Upper lobe of left lung (tissue), 6 donors: ENCODE results near the gene ALKBH8. TPM values are rescaled to one million over a fixed set of nuclear protein-coding genes. Genes with fewer than 3 reads are reported as not detected.

Source experiments
- ATAC-seq, 2 donors: fragments of 200-7000 bp; cut with Tn5 transposase; one replicate each; pipeline ENCODE4 v1.9.1; 2022; ENCODE audit warnings: mild to moderate bottlenecking in 2 of 2, moderate library complexity in 2 of 2; ENCODE audit not compliant: low FRiP score in 2 of 2
- DNase-seq, 2 donors: peaks; one replicate each; pipeline ENCODE4 v3.0.0-alpha.2; 2019 to 2020
- H3K27ac ChIP-seq, 4 donors: fragments of 200-600 bp; sonication (generic); one replicate each; pipeline ENCODE4 v1.5.1; 2016 to 2019
- H3K27me3 ChIP-seq, 4 donors: fragments of 200-600 bp; sonication (generic); one replicate each; pipeline ENCODE4 v1.5.1; 2017 to 2019
- H3K36me3 ChIP-seq, 4 donors: fragments of 200-600 bp; sonication (generic); one replicate each; pipeline ENCODE4 v1.5.1; 2016 to 2019
- H3K4me1 ChIP-seq, 4 donors: fragments of 200-600 bp; sonication (generic); one replicate each; pipeline ENCODE4 v1.5.1; 2018 to 2019
- H3K4me3 ChIP-seq, 4 donors: fragments of 200-600 bp; sonication (generic); one replicate each; pipeline ENCODE4 v1.5.1; 2017 to 2019; ENCODE audit warnings: mild to moderate bottlenecking in 2 of 4, moderate library complexity in 1 of 4
- H3K9me3 ChIP-seq, 4 donors: fragments of 200-600 bp; sonication (generic); one replicate each; pipeline ENCODE4 v1.5.1; 2018 to 2019
- EP300 ChIP-seq, 4 donors: sonication (generic); formaldehyde crosslinking; IDR thresholded peaks; one replicate each; pipeline ENCODE4 v1.5.1; 2017; ENCODE audit warnings: antibody characterized with exemption in 4 of 4, control low read depth in 2 of 4
- POLR2A ChIP-seq, 4 donors: fragments of 450-650 bp; IDR thresholded peaks; one replicate each; pipeline ENCODE4 v1.5.1; 2016 to 2017; ENCODE audit warnings: antibody characterized with exemption in 4 of 4, mild to moderate bottlenecking in 2 of 4
- POLR2AphosphoS5 ChIP-seq, 2 donors: sonication (generic); formaldehyde crosslinking; IDR thresholded peaks; one replicate each; pipeline ENCODE4 v1.5.1; 2017; ENCODE audit warnings: antibody characterized with exemption in 2 of 2
- WGBS, 2 donors: methylation state at CpG; one replicate each; pipeline ENCODE4 v1.1.5; 2017 to 2018; 5-methylcytosine and 5-hydroxymethylcytosine counted together
- total RNA-seq, 6 donors: library from RNA; depleted of rRNA in 4 of 6; stranded (reverse); fragments of >200 nt in 4 of 6; gene quantifications; one replicate each; pipeline versions ENCODE4 v1.1.0 to v1.2.1, GENCODE V29; 2016 to 2021
- TF ChIP-seq, protein P1 (sequence below), 6 experiments: fragments of 450-650 bp in 4 of 6; fragments of 200-600 bp in 2 of 6; sonication (generic) in 2 of 6; IDR thresholded peaks; one replicate each; pipeline ENCODE4 v1.5.1; 2016 to 2019; ENCODE audit warnings: antibody characterized with exemption in 6 of 6
- donor health status: DM: no; HTN: no; CAD: no; lungs with moderate emphysema.
- donor health status: DM: no; HTN: yes; CAD: no; lungs with severe emphysema.

Gene ALKBH8
- total RNA-seq, 6 donors from 2014 or later: 2.1 to 10.9 (median 6.5) TPM

- TF ChIP-seq POLR2A (IDR thresholded peaks at IDR 0.05) (peak in 1 of 4 donors; percentile 58), EP300 (IDR thresholded peaks at IDR 0.05) (peak in 1 of 4 donors; percentile 10), POLR2AphosphoS5 (IDR thresholded peaks at IDR 0.05) (peak in 1 of 2 donors; percentile 77)
- TF ChIP-seq, protein P1, sequence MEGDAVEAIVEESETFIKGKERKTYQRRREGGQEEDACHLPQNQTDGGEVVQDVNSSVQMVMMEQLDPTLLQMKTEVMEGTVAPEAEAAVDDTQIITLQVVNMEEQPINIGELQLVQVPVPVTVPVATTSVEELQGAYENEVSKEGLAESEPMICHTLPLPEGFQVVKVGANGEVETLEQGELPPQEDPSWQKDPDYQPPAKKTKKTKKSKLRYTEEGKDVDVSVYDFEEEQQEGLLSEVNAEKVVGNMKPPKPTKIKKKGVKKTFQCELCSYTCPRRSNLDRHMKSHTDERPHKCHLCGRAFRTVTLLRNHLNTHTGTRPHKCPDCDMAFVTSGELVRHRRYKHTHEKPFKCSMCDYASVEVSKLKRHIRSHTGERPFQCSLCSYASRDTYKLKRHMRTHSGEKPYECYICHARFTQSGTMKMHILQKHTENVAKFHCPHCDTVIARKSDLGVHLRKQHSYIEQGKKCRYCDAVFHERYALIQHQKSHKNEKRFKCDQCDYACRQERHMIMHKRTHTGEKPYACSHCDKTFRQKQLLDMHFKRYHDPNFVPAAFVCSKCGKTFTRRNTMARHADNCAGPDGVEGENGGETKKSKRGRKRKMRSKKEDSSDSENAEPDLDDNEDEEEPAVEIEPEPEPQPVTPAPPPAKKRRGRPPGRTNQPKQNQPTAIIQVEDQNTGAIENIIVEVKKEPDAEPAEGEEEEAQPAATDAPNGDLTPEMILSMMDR (IDR thresholded peaks at IDR 0.05): peak in 2 of 6 experiments; percentile 4 to 13
- 1 to 2% methylated on average over 28 to 30 of the region's 30 CpGs for WGBS, 2 donors
- ATAC-seq (peak; percentile 98 to 100), DNase-seq (peak; percentile 40 to 91)
- H3K4me3 ChIP-seq: peak within 1 kb of the TSS; percentile 71 to 91 (median 80)
- H3K9me3 ChIP-seq: no peaks in the 10 kb centered on the region
- H3K4me1 ChIP-seq: peaks cover 9 to 18% (median 14%) of the 10 kb centered on the region in 4 donors
- no peaks in the 10 kb centered on the region for H3K27me3 ChIP-seq
- H3K27ac ChIP-seq: peak within 1 kb of the TSS; percentile 64 to 88 (median 72)
- H3K36me3 ChIP-seq: peaks cover 12 to 23% (median 16%) of the 10 kb centered on the region in 4 donors
These were observed 107.8 kb downstream of the ALKBH8 start, which contains the start of gene CWF19L2 for GRCh38 chr11:107457558-107458271. TSS of gene CWF19L2 (minus strand) at chr11:107457825. CDS start at chr11:107457816, 9 bp downstream.

DNA sequence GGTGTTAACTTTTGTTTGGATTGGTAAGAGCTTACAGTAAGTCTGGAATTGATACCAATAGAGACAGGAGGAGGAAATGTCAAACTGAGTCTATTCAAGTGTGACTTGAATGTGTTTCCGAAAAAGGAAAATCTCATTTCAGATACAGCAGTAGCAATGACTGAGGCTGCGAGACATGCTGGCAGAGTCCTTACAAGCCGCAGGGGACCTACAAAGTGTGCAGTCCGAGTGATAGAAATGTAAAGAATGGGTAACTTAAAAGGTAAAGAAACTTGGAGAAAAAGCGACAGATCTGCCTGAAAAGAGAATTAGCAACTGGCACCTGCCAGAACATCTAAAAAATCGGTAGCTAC lies 108.4 kb downstream of the ALKBH8 start:
- peak in 1 of 2 donors; percentile 16 for ATAC-seq
- Histone ChIP-seq H3K27ac (peak overlapping the region; percentile 64 to 88 (median 72)), H3K4me1 (peaks cover 9 to 18% (median 14%) of the 10 kb centered on the region in 4 donors), H3K9me3 (no peaks in the 10 kb centered on the region), H3K4me3 (peak overlapping the region; percentile 71 to 91 (median 80)), H3K36me3 (peaks cover 12 to 28% (median 17%) of the 10 kb centered on the region in 4 donors), H3K27me3 (no peaks in the 10 kb centered on the region)
- 1% methylated on average over 5 to 6 of the region's 6 CpGs for WGBS, 2 donors
- DNase-seq: no peak
- TF ChIP-seq, protein P1 (IDR thresholded peaks at IDR 0.05): no peak
- TF ChIP-seq POLR2AphosphoS5 (IDR thresholded peaks at IDR 0.05) (no peak), EP300 (IDR thresholded peaks at IDR 0.05) (no peak), POLR2A (IDR thresholded peaks at IDR 0.05) (no peak)

DNA sequence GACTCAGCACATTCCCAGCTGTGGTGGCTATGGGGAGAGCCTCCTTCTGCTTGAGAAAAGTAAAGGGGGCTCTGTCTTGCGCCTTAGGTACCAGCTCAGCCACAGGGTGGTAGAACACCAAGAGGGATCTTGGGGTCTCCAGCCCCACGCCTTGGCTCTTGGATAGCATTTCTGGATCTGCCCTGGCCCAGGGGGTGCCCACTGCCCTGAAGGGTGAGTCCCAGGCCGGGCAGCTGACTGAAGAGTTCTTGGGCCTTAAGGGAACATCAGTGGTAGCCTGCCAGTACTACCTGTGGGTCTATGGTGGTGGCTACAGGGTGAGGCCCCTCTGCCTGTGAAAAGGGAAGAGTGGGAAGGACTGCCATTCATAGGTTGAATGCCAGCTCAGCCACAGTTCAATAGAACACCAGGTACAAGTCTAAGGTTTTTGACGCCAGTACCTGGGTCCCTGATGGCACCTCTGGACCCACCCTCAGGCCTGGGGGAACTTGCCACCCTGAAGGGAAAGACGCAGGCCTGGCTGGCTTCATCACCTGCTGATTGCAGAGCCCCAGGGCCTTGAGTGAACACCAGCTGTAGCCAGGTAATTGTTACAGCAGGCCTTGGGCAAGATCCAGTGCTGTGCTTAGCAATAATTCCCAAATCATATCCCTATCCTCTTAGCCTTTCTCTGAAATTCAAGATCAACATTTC lies 111.8 kb downstream of the ALKBH8 start:
- H3K4me3 ChIP-seq: no peak overlapping the region
- H3K9me3 ChIP-seq: no peaks in the 10 kb centered on the region
- H3K36me3 ChIP-seq: peaks cover 12 to 39% (median 20%) of the 10 kb centered on the region in 4 donors
- WGBS, 2 donors: 96 to 100% methylated on average over 1 to 4 of the region's 5 CpGs
- TF ChIP-seq, protein P1 (IDR thresholded peaks at IDR 0.05): no peak
- TF ChIP-seq POLR2AphosphoS5 (IDR thresholded peaks at IDR 0.05) (no peak), POLR2A (IDR thresholded peaks at IDR 0.05) (no peak)
- no peaks in the 10 kb centered on the region for H3K27me3 ChIP-seq
- H3K27ac ChIP-seq: no peak overlapping the region
- DNase-seq (peak in 1 of 2 donors; percentile 4), ATAC-seq (no peak)
- H3K4me1 ChIP-seq: peaks cover 9 to 18% (median 14%) of the 10 kb centered on the region in 4 donors

Other genes with a start within 250 kb of the ALKBH8 start
- 10 to 100 TPM; 12.8 to 37.7 (median 21.7) TPM for gene CWF19L2, start 107.9 kb downstream of the ALKBH8 start, total RNA-seq
- gene ELMOD1, start 25.4 kb upstream of the ALKBH8 start, total RNA-seq: 1 to 10 TPM in 2 of 6 donors, under 1 TPM in 2, not detected in 2; 0.15 to 2.3 (median 0.81) TPM
- gene SLN, start 146.3 kb upstream of the ALKBH8 start, total RNA-seq: 1 to 10 TPM in 1 of 6 donors, under 1 TPM in 1, not detected in 4; 0.97 to 1.6 TPM